Duodenal mucosa (tissue), 2 donors: ENCODE results near the gene SRA1.

Experiments
- H3K27ac ChIP-seq: one replicate; pipeline ENCODE4 v1.7.0; 2013; ENCODE audit warnings: low read depth, low read length
- H3K27me3 ChIP-seq, 2 donors: one replicate each; pipeline ENCODE4 v1.7.0; 2013; ENCODE audit warnings: low read length in 2 of 2, control low read depth in 1 of 2; ENCODE audit not compliant: insufficient read depth in 2 of 2, control insufficient read depth in 1 of 2
- H3K36me3 ChIP-seq, 2 donors: one replicate each; pipeline ENCODE4 v1.7.0; 2013; ENCODE audit warnings: low read length in 2 of 2, control low read depth in 1 of 2; ENCODE audit not compliant: insufficient read depth in 2 of 2, control insufficient read depth in 1 of 2
- H3K4me1 ChIP-seq, 2 donors: one replicate each; pipeline ENCODE4 v1.7.0; 2013; ENCODE audit warnings: low read length in 2 of 2, control low read depth in 1 of 2; ENCODE audit not compliant: insufficient read depth in 2 of 2, control insufficient read depth in 1 of 2
- H3K4me3 ChIP-seq, 2 donors: one replicate each; pipeline ENCODE4 v1.7.0; 2013; ENCODE audit warnings: low read length in 2 of 2, low read depth in 1 of 2
- H3K9ac ChIP-seq, 2 donors: one replicate each; pipeline ENCODE4 v1.7.0; 2013; ENCODE audit warnings: low read length in 2 of 2, low read depth in 1 of 2
- H3K9me3 ChIP-seq, 2 donors: one replicate each; pipeline ENCODE4 v1.7.0; 2013; ENCODE audit warnings: low read length in 2 of 2, control low read depth in 1 of 2; ENCODE audit not compliant: control insufficient read depth in 1 of 2

The SRA1 gene

GRCh38 chr5:140554454-140554853, 2.8 kb downstream of the SRA1 start:
- no peak overlapping the region for H3K9ac ChIP-seq
- peaks cover 10 to 26% of the 10 kb centered on the region in 2 donors for H3K36me3 ChIP-seq
- no peak overlapping the region for H3K27ac ChIP-seq
- no peaks in the 10 kb centered on the region for H3K27me3 ChIP-seq
- no peak overlapping the region for H3K4me3 ChIP-seq
- H3K4me1 ChIP-seq, result peaks cover 22 to 26% of the 10 kb centered on the region in 2 donors
- H3K9me3 ChIP-seq, result no peaks in the 10 kb centered on the region

DNA sequence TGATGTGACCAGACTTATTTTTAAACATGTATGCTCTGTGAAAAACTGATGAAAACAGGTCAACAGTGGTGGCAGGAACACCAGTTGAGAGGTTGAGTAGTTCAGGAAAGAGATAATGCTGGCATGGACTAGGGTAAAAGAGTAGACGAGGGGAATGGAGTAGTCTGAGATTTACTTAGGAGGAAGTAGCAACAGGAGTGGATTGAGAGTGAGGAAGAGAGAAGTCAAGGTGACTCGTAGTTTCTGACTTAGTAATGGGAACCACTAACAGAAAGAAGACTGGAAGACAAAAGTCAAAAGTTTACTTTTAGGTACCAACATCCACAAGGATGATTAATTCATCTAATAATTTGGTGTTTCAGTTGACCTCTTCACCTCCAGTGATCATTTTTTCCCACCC, 3.6 kb downstream of the SRA1 start:
- no peak overlapping the region for H3K4me3 ChIP-seq
- no peaks in the 10 kb centered on the region for H3K27me3 ChIP-seq
- H3K9me3 ChIP-seq, result no peaks in the 10 kb centered on the region
- H3K27ac ChIP-seq, result no peak overlapping the region
- peaks cover 10 to 31% of the 10 kb centered on the region in 2 donors for H3K36me3 ChIP-seq
- peaks cover 30 to 33% of the 10 kb centered on the region in 2 donors for H3K4me1 ChIP-seq
- H3K9ac ChIP-seq, result no peak overlapping the region

GRCh38 chr5:140551872-140552271, 5.4 kb downstream of the SRA1 start:
- Histone ChIP-seq H3K36me3 (peaks cover 10 to 31% of the 10 kb centered on the region in 2 donors), H3K27ac (no peak overlapping the region), H3K9me3 (no peaks in the 10 kb centered on the region), H3K4me1 (peaks cover 39 to 40% of the 10 kb centered on the region in 2 donors), H3K9ac (no peak overlapping the region), H3K27me3 (no peaks in the 10 kb centered on the region), H3K4me3 (no peak overlapping the region)

- Histone ChIP-seq H3K9me3 (no peaks in the 10 kb centered on the region), H3K27me3 (no peaks in the 10 kb centered on the region), H3K36me3 (peaks cover 10 to 31% of the 10 kb centered on the region in 2 donors), H3K27ac (peak overlapping the region; percentile 36), H3K4me1 (peaks cover 34 to 38% of the 10 kb centered on the region in 2 donors), H3K4me3 (no peak overlapping the region), H3K9ac (peak overlapping the region in 1 of 2 donors; percentile 12)
Measured at GRCh38 chr5:140550147-140551079, 6.9 kb downstream of the SRA1 start.

DNA sequence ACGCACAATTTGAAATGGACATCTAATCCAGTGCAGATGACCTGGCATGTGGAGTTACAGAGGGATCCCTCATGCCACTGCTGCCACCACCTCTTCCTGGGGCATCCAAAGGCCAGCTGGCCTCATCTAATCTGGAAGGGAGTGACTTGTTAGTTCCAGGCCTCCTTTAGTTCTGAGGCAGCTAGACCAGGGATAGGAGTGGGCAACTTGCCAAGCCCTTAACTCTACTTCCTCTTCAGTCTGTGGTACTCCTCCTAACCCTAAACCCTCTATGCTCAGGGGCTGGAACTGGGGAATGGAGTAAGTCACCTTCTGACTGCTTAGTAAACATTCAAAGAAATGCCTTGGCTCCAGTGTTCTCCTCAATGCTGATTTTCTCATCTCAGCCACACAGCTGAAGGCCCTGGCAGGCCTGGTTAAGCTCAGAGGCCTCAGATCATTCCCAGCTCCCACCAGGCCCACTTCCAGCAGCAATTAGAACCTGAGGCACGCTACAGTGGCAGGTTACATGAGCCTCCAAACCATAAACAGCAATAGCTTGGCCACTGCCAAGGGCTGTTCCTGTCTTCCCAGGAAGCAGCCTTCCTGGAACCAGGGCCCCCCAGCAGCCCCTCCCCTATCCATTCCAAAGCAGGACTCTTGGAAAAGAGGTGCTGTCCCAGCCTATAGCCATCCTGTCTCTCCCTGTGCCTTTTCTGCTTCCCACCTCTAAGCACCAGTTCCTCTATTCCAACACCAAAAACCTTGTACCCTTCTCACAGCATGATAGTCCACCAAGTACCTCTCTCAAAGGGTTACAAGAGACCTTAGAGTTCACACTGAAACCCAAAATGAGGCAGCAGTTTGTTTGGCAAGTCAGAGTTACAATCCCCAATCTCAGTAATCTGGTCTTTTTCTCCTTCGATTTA, 7.8 kb downstream of the SRA1 start:
- H3K9me3 ChIP-seq, result no peaks in the 10 kb centered on the region
- peak overlapping the region; percentile 12 to 68 for H3K9ac ChIP-seq
- peaks cover 34 to 36% of the 10 kb centered on the region in 2 donors for H3K4me1 ChIP-seq
- H3K4me3 ChIP-seq, result peak overlapping the region; percentile 60 to 73
- peaks cover 14 to 37% of the 10 kb centered on the region in 2 donors for H3K36me3 ChIP-seq
- no peaks in the 10 kb centered on the region for H3K27me3 ChIP-seq
- H3K27ac ChIP-seq, result peak overlapping the region; percentile 36

DNA sequence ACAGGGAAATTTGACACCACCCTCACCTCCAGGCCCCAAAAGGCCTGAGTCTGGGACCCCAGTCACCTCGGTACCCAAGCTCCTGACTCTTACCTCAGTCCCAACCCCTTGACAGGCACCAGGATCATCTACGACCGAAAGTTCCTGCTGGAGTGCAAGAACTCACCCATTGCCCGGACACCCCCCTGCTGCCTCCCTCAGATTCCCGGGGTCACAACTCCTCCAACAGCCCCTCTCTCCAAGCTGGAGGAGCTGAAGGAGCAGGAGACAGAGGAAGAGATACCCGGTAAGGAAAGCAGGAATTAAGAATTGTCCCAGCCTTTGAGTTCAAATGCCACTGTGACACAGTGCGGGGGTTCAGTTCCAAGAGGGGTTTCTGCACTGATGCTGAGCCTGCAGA, 8.5 kb downstream of the SRA1 start:
- peaks cover 36 to 37% of the 10 kb centered on the region in 2 donors for H3K4me1 ChIP-seq
- peak overlapping the region; percentile 60 to 73 for H3K4me3 ChIP-seq
- no peaks in the 10 kb centered on the region for H3K27me3 ChIP-seq
- no peaks in the 10 kb centered on the region for H3K9me3 ChIP-seq
- peak overlapping the region; percentile 96 for H3K27ac ChIP-seq
- peak overlapping the region; percentile 68 to 84 for H3K9ac ChIP-seq
- peaks cover 15 to 40% of the 10 kb centered on the region in 2 donors for H3K36me3 ChIP-seq

GRCh38 chr5:140548300-140548688, 9.0 kb downstream of the SRA1 start:
- Histone ChIP-seq H3K36me3 (peaks cover 15 to 40% of the 10 kb centered on the region in 2 donors), H3K4me1 (peaks cover 39% of the 10 kb centered on the region in 2 donors)

GRCh38 chr5:140547508-140548299, 9.6 kb downstream of the SRA1 start, which contains the start of gene EIF4EBP3:
Gene EIF4EBP3, plus strand, starts transcription at chr5:140547662. Its CDS starts 76 bp downstream, at chr5:140547738.
- Histone ChIP-seq H3K27ac (peak within 1 kb of the TSS; percentile 96), H3K4me3 (peak within 1 kb of the TSS; percentile 60 to 73), H3K27me3 (no peaks in the 10 kb centered on the region), H3K9ac (peak within 1 kb of the TSS; percentile 68 to 84), H3K9me3 (no peaks in the 10 kb centered on the region), H3K36me3 (peaks cover 15 to 37% of the 10 kb centered on the region in 2 donors), H3K4me1 (peaks cover 41 to 42% of the 10 kb centered on the region in 2 donors)

More at GRCh38 chr5:140548300-140548688, 9.0 kb downstream of the SRA1 start:
- Histone ChIP-seq H3K9ac (peak overlapping the region; percentile 68 to 84), H3K27me3 (no peaks in the 10 kb centered on the region), H3K27ac (peak overlapping the region; percentile 96), H3K9me3 (no peaks in the 10 kb centered on the region), H3K4me3 (peak overlapping the region; percentile 60 to 73)

DNA sequence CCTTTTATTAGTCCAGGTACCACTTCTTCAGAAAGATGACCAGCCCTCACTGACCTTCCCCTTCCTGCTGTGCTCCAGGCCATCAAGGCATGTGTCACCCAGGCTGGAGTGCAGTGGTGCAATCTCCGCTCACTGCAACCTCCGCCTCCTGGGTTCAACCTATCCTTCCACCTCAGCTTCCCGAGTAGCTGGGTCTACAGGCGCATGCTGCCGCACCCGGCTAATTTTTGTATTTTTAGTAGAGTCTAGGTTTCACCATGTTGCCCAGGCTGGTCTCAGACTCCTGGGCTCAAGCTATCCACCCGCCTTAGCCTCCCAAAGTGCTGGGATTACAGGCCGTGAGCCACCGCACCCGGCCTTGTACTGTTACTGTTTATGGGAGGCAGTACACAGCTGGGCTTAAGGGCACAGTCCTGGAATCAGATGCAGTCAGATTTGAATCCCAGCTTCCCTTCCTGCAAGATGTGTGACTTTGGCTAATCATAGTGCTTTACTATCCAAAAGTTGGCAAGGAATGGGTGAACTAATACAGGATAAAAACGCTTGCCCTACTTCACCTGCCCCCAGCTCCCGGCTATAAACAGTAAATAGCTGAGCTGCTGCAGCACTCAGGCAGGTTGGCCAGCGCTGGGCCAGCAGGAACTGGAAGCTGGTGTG, 10.3 kb downstream of the SRA1 start:
- Histone ChIP-seq H3K27ac (peak overlapping the region; percentile 96), H3K36me3 (peaks cover 16 to 39% of the 10 kb centered on the region in 2 donors), H3K9me3 (no peaks in the 10 kb centered on the region), H3K4me3 (peak overlapping the region; percentile 60 to 73), H3K4me1 (peaks cover 41 to 42% of the 10 kb centered on the region in 2 donors), H3K9ac (peak overlapping the region; percentile 36 to 84), H3K27me3 (no peaks in the 10 kb centered on the region)
